Measurements from ENCODE around the gene PLSCR3.
"Not testable (repeated sequence)": the region's sequence is repeated elsewhere in the genome, so short reads cannot be mapped to it uniquely, and the experiment has no call there.

Gene PLSCR3

GRCh38 chr17:7369825-7370224, 24.5 kb downstream of the PLSCR3 start:
- Histone ChIP-seq H3K36me3 (no peaks in the 10 kb centered on the region), H3K4me3 (ENCODE audit: low read depth, low read length) (no peak overlapping the region), H3K4me1 (no peaks in the 10 kb centered on the region), H3K9me3 (no peaks in the 10 kb centered on the region), H3K27me3 (no peaks in the 10 kb centered on the region)
- TF ChIP-seq CTCF (IDR thresholded peaks at IDR 0.05; ENCODE audit: low read depth, low read length), result no peak
- no peak for DNase-seq

- not testable (repeated sequence) for H3K4me3 ChIP-seq (ENCODE audit: low read depth, low read length); H3K9me3 ChIP-seq; DNase-seq; H3K36me3 ChIP-seq; H3K4me1 ChIP-seq; H3K27me3 ChIP-seq
These were observed 25.7 kb downstream of the PLSCR3 start for GRCh38 chr17:7368599-7368994.

- TF ChIP-seq CTCF (IDR thresholded peaks at IDR 0.05; ENCODE audit: low read depth, low read length), result no peak
- H3K4me3 ChIP-seq (ENCODE audit: low read depth, low read length), result no peak overlapping the region
- no peaks in the 10 kb centered on the region for H3K9me3 ChIP-seq
- no peaks in the 10 kb centered on the region for H3K4me1 ChIP-seq
- H3K36me3 ChIP-seq, result no peaks in the 10 kb centered on the region
- no peaks in the 10 kb centered on the region for H3K27me3 ChIP-seq
- no peak for DNase-seq
These were observed 26.3 kb downstream of the PLSCR3 start for GRCh38 chr17:7367918-7368598.

GRCh38 chr17:7367083-7367482, 27.2 kb downstream of the PLSCR3 start:
- H3K36me3 ChIP-seq, result no peaks in the 10 kb centered on the region
- H3K27me3 ChIP-seq, result no peaks in the 10 kb centered on the region
- no peak for DNase-seq
- no peaks in the 10 kb centered on the region for H3K4me1 ChIP-seq
- no peak for TF ChIP-seq CTCF (IDR thresholded peaks at IDR 0.05; ENCODE audit: low read depth, low read length)
- H3K4me3 ChIP-seq (ENCODE audit: low read depth, low read length), result no peak overlapping the region
- H3K9me3 ChIP-seq, result no peaks in the 10 kb centered on the region

- H3K9me3 ChIP-seq; H3K36me3 ChIP-seq; H3K27me3 ChIP-seq; H3K4me3 ChIP-seq (ENCODE audit: low read depth, low read length); H3K4me1 ChIP-seq; DNase-seq: not testable (repeated sequence)
These were observed 28.4 kb downstream of the PLSCR3 start for GRCh38 chr17:7365963-7366362.

- H3K27me3 ChIP-seq, result no peaks in the 10 kb centered on the region
- H3K9me3 ChIP-seq, result no peaks in the 10 kb centered on the region
- no peak for DNase-seq
- H3K4me1 ChIP-seq, result no peaks in the 10 kb centered on the region
- H3K36me3 ChIP-seq, result no peaks in the 10 kb centered on the region
- no peak overlapping the region for H3K4me3 ChIP-seq (ENCODE audit: low read depth, low read length)
- TF ChIP-seq CTCF (IDR thresholded peaks at IDR 0.05; ENCODE audit: low read depth, low read length), result no peak
These were observed 31.0 kb downstream of the PLSCR3 start for GRCh38 chr17:7363311-7363710.

- no peak for TF ChIP-seq CTCF (IDR thresholded peaks at IDR 0.05; ENCODE audit: low read depth, low read length)
- Histone ChIP-seq H3K36me3 (no peaks in the 10 kb centered on the region), H3K4me1 (no peaks in the 10 kb centered on the region), H3K27me3 (no peaks in the 10 kb centered on the region), H3K9me3 (no peaks in the 10 kb centered on the region), H3K4me3 (ENCODE audit: low read depth, low read length) (no peak overlapping the region)
- no peak for DNase-seq
These were observed 32.4 kb downstream of the PLSCR3 start for GRCh38 chr17:7361906-7362305.
